NCI-H2196 treated with DMSO at 0.1 percent for 48 hours (cell line): Measurements from ENCODE around the gene MYBPC3.

Experiments used
- DNase-seq: peaks from one replicate; lab custom pipeline; 2025; ENCODE audit not compliant: unreplicated experiment; lab: John Stamatoyannopoulos, UW

Gene MYBPC3

GRCh38 chr11:47384498-47384897, 32.0 kb upstream of the MYBPC3 start:
- no peak for DNase-seq

DNA sequence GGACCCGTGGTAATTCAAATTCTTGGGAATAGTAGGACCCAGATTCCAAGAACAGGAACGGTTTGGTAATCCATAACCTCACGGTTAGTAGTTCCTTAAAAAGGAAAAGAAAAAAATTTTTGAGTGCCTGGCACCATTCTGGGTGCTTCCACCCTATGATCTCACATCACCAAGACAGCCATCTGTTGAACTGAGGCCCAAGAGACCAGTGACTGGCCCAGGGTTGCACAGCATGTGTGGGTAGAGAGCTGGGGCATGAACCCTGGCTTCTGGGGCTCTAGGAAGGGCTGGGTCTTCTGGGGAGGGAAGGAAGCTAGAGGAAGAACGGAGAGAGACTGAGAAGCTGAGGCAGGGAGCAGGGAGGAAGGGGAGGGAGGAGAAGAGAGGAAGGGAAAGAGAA, 30.6 kb upstream of the MYBPC3 start:
- DNase-seq, result no peak

- DNase-seq, result no peak
These were observed 27.6 kb upstream of the MYBPC3 start for GRCh38 chr11:47380078-47380477.

GRCh38 chr11:47379317-47379716, 26.8 kb upstream of the MYBPC3 start:
- DNase-seq, result no peak

DNA sequence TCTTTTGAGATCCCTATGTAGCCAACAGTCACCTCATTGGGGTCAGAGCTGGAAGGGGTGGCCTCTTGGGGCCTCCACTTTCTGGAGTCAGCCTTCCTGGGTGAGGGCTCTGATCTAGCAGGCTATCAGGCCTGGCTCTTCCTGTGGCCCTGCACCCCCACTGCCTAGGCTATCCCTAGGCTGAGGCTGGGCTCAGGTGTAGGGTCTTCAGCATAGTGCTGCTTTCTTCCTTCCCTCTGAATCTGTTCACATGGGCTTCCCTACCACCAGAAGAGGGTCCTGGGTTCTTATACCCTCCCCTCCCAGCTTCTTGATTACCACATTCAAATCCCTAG, 26.3 kb upstream of the MYBPC3 start:
- no peak for DNase-seq

- DNase-seq, result no peak
These were observed 25.7 kb upstream of the MYBPC3 start, which contains the start of gene SPI1 for GRCh38 chr11:47378010-47378835. Gene SPI1, minus strand, starts transcription at chr11:47378547. Its CDS starts 194 bp downstream, at chr11:47378353.

DNA sequence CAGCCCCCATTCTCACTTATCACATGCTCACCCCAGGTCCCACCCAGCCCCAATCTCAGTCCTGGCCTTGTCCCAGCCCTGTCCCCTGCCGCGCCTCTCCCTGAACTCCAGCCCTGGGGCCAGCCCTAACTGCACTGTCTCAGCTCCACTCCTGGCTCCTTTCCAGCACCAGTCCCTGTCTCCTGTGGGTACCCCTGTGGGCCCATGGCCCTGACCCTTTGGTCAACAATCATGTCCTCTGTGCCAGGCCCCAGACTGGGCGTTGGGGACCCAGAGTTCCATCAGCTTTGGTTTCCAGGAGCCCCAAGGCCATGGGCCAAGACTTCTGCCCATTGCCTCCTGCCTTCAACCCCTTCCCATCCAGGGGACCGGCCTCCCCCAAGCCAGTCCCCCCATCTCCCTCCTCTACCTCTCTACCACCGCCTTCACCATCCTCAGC, 25.1 kb upstream of the MYBPC3 start:
- DNase-seq, result no peak

- no peak for DNase-seq
These were observed 24.2 kb upstream of the MYBPC3 start for GRCh38 chr11:47376525-47377371.

DNA sequence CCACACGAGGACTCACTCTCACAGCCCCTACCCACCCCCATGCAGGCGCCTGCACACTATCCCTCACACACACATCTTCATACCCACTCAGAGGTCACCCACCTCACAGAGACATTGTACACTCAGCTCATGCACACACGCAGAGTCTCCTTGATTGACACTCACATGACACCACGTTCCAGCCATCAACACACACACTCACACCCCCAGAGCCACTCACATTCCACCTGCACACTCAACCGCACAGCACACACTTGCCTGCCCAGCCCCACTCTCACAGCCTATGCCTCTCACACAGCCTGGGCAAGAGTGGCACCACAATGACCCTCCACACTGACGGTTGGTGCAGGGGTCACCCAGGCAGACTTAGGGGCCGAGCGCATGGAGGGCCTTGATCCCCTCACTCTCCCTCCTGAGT, 23.6 kb upstream of the MYBPC3 start:
- DNase-seq, result no peak

GRCh38 chr11:47375546-47376085, 23.1 kb upstream of the MYBPC3 start:
- DNase-seq, result no peak

DNA sequence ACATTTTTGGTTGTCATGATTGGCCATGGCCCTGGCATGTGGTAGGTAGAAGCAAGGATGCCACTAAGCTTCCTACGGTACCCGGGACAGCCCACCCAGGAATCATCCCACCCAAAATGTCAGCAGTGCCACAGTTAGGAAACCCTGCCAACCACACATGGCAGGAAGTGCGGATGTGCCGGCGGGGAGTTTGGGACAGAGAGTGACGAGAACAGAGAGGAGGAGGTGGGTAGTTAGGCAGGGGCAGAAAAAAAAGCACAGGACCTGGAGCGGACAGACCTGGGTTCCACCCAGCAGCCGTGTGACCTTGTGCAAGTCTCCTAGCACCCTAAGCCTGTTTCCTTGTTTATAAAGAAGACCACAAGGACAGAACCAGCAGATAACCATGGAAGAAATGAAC, 22.5 kb upstream of the MYBPC3 start:
- DNase-seq, result no peak

DNA sequence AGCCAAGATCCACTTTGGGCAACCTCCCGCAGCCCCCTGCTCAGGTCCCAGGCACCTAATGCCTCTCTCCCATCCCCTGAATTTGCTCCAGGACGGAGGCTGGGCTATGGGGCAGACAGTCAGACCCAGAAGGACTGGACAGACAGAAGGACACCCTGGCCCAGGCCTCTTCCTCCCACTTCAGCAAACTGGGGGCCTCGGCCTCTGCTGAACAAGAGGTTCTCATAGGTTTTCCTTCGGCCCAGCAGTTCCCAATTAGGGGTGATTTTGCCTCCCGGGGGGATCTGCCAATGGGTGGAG, 22.2 kb upstream of the MYBPC3 start:
- DNase-seq, result no peak

GRCh38 chr11:47373876-47374719, 21.6 kb upstream of the MYBPC3 start:
- DNase-seq, result no peak

DNA sequence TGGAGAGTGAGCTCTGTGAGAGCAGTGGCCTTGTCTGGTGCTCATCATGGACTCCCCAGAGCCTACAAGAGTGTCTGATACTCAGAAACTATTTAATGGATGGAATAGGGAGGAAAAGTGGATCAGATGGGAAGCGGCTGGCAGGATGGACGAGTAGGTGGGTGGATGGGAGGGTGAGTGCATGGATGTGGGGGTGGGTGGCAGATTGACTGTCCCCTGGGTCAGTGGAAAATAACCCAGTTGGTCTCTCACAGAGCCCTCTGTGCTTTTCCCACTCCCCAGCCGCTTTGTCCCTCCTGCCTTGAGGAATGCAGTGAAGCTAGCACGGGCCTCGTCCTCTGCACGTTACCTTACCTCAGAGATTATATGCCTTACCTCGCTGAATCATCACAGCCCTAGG, 19.9 kb upstream of the MYBPC3 start:
- no peak for DNase-seq

- no peak for DNase-seq
These were observed 17.2 kb upstream of the MYBPC3 start for GRCh38 chr11:47369676-47370075.

- no peak for DNase-seq
These were observed 13.6 kb upstream of the MYBPC3 start for GRCh38 chr11:47366020-47366490.

GRCh38 chr11:47361419-47361818, 8.9 kb upstream of the MYBPC3 start:
- DNase-seq, result no peak

DNA sequence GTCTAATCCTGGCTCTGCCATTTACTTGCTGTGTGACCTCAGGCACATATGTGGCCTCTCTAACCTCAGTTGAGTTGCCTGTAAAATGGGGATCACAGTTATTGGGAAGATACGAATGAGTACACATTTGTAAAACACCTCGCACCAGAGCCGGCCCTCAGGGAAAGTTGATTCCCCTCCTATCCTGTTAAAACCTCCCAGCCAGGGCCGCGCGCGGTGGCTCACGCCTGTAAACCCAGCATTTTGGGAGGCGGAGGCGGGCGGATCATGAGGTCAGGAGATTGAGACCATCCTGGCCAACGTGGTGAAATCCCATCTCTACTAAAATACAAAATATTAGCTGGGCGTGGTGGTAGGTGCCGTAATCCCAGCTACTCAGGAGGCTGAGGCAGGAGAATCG, 7.8 kb upstream of the MYBPC3 start:
- DNase-seq, result no peak

- no peak for DNase-seq
These were observed 7.1 kb upstream of the MYBPC3 start for GRCh38 chr11:47359586-47359985.

- DNase-seq, result no peak
These were observed 6.7 kb upstream of the MYBPC3 start for GRCh38 chr11:47359162-47359561.

DNA sequence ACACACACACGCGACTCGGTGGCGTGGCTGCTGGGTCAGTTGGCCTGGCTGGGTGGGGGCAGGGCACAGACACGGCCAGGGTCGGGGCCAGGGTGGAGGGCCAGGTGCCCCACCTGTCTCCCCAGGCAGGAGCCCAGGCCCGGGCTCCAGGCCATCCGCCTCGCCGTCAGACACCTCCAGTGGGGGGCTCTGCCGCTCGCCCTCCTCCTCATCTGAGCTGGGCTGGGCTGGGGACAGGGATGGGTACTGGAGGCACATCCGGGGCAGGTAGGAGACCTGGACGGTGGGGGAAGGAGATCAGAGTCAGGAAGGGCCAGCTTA, 6.2 kb upstream of the MYBPC3 start:
- no peak for DNase-seq
